Lower leg skin (tissue), 3 donors: ENCODE data around the gene EFHC1.

Source experiments
- POLR2A ChIP-seq, 2 donors: fragments of 450-650 bp; IDR thresholded peaks; one replicate each; pipeline ENCODE4 v1.6.1; 2016 to 2017; ENCODE audit warnings: antibody characterized with exemption in 2 of 2, mild to moderate bottlenecking in 1 of 2, moderate library complexity in 1 of 2
- TF ChIP-seq, protein P1 (sequence below), 3 donors: fragments of 450-650 bp; IDR thresholded peaks; one replicate each; pipeline ENCODE4 v1.5.1; 2016; ENCODE audit warnings: antibody characterized with exemption in 3 of 3, mild to moderate bottlenecking in 3 of 3, moderate library complexity in 2 of 3

GRCh38 chr6:52418606-52419005, 1.5 kb upstream of the EFHC1 start:
- TF ChIP-seq POLR2A (IDR thresholded peaks at IDR 0.05): no peak
- TF ChIP-seq, protein P1, sequence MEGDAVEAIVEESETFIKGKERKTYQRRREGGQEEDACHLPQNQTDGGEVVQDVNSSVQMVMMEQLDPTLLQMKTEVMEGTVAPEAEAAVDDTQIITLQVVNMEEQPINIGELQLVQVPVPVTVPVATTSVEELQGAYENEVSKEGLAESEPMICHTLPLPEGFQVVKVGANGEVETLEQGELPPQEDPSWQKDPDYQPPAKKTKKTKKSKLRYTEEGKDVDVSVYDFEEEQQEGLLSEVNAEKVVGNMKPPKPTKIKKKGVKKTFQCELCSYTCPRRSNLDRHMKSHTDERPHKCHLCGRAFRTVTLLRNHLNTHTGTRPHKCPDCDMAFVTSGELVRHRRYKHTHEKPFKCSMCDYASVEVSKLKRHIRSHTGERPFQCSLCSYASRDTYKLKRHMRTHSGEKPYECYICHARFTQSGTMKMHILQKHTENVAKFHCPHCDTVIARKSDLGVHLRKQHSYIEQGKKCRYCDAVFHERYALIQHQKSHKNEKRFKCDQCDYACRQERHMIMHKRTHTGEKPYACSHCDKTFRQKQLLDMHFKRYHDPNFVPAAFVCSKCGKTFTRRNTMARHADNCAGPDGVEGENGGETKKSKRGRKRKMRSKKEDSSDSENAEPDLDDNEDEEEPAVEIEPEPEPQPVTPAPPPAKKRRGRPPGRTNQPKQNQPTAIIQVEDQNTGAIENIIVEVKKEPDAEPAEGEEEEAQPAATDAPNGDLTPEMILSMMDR (IDR thresholded peaks at IDR 0.05): no peak
